Spinal cord (tissue), 10 donors: ENCODE data around the gene TCEAL1. TPM values are rescaled to one million over a fixed set of nuclear protein-coding genes. Genes with fewer than 3 reads are reported as not detected.
"Not testable (repeated sequence)": the region's sequence is repeated elsewhere in the genome, so short reads cannot be mapped to it uniquely, and the experiment has no call there.

Source experiments
- DNase-seq, 6 donors: peaks; one replicate each; pipeline versions ENCODE4 v3.0.0 to v3.0.0-alpha.2; 2013 to 2015; ENCODE audit warnings: low spot score in 6 of 6, low read depth in 4 of 6
- H3K27ac ChIP-seq: one replicate; pipeline ENCODE4 v1.5.1; 2013; ENCODE audit warnings: low read depth, low read length, control low read depth
- H3K27me3 ChIP-seq: one replicate; pipeline ENCODE4 v1.6.1; 2013; ENCODE audit warnings: low read length; ENCODE audit not compliant: control insufficient read depth, insufficient read depth
- H3K36me3 ChIP-seq: one replicate; pipeline ENCODE4 v1.6.1; 2013; ENCODE audit warnings: low read length; ENCODE audit not compliant: control insufficient read depth, insufficient read depth
- H3K4me1 ChIP-seq: one replicate; pipeline ENCODE4 v1.6.1; 2013; ENCODE audit warnings: low read length; ENCODE audit not compliant: control insufficient read depth, insufficient read depth
- H3K4me3 ChIP-seq: one replicate; pipeline ENCODE4 v1.5.1; 2013; ENCODE audit warnings: low read depth, low read length, control low read depth
- H3K9me3 ChIP-seq: one replicate; pipeline ENCODE4 v1.6.1; 2013; ENCODE audit warnings: low read length; ENCODE audit not compliant: control insufficient read depth, insufficient read depth
- WGBS: methylation state at CpG from one replicate; pipeline ENCODE4 v1.1.5; 2013; ENCODE audit warnings: missing lambda C conversion rate; ENCODE audit not compliant: insufficient coverage; 5-methylcytosine and 5-hydroxymethylcytosine counted together
- polyA plus RNA-seq, 2 donors: library from polyadenylated mRNA; unstranded; fragments of 120-200 nt; gene quantifications; one replicate each; pipeline ENCODE4 v1.2.1, GENCODE V29; 2013; ENCODE audit not compliant: insufficient read length in 2 of 2
- total RNA-seq, 2 donors: library from RNA; depleted of rRNA in 1 of 2; stranded (reverse); fragments of 120-200 nt in 1 of 2; fragments of >200 nt in 1 of 2; gene quantifications; one replicate each; pipeline versions ENCODE4 v1.2.3 to v1.2.4, GENCODE V29; 2013 to 2014
- donor health status: healthy.

TCEAL1 gene
- total and polyA plus RNA-seq, 4 donors: 35.6 to 58.7 (median 46.3) TPM

DNA sequence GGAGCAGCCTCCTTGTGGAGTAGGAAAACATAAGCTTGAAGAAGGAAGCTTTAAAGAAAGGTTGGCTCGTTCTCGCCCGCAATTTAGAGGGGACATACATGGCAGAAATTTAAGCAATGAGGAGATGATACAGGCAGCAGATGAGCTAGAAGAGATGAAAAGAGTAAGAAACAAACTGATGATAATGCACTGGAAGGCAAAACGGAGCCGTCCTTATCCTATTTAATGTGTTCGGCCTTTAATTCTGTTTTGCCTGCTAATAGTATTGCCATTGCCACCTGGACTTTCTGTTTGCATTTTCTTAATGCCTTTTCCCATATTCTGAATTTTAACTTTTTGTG is 1.4 kb downstream of the TCEAL1 start:
- WGBS: 40% methylated on average over 5 of the region's 6 CpGs

DNA sequence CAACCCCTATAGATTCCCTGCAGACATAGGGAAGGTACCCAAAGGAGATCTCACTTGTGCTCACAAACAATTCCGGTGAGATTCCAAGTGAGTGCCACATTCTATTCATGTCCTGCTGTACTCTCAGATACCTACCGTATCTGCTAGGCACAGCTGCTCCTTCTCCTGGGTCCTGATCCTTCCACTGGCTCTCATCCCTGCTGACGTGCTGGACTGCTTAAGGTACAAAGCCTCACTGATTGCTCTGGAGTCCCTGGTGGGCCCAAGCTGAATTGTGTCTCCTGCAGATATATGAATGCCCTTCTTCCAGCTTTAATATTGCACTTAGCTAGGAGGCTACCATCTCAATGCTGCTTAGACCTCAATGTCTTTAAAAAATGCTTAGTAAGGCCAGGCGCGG is 2.4 kb downstream of the TCEAL1 start:
- no peak for DNase-seq
- H3K9me3 ChIP-seq: no peaks in the 10 kb centered on the region
- no peak overlapping the region for H3K4me3 ChIP-seq
- H3K27ac ChIP-seq: no peak overlapping the region
- no peaks in the 10 kb centered on the region for H3K36me3 ChIP-seq
- no peaks in the 10 kb centered on the region for H3K4me1 ChIP-seq
- WGBS: 60% methylated on average over 5 of the region's 5 CpGs
- H3K27me3 ChIP-seq: peaks cover 8% of the 10 kb centered on the region

More for the DNA sequence above, 1.4 kb downstream of the TCEAL1 start:
- H3K4me1 ChIP-seq: peaks cover 3% of the 10 kb centered on the region
- no peaks in the 10 kb centered on the region for H3K9me3 ChIP-seq
- H3K27ac ChIP-seq: peak overlapping the region; percentile 93
- H3K36me3 ChIP-seq: no peaks in the 10 kb centered on the region
- peak overlapping the region; percentile 79 for H3K4me3 ChIP-seq
- H3K27me3 ChIP-seq: peaks cover 7% of the 10 kb centered on the region
- DNase-seq: no peak

DNA sequence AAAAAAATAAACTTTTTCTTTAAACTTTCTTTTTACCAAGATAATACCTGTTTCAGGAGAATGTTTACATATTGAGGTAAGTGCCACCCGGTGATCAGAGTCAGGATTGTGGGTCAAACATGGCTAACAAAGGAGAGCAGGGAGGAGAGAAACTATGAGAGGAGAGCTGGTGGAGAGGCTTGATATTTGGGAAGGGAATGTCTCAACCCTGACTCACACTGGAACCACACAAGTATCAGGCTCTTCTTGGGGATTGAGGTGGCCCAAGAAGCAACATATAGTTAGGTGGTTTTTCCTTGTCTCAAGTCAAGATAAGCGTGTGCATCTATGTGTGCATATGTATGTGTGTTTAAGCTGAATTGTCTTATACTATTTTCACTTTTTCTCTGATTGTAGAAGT is 6.7 kb downstream of the TCEAL1 start:
- 40% methylated on average over 1 of the region's 2 CpGs for WGBS
- no peak for DNase-seq
- Histone ChIP-seq H3K4me1 (no peaks in the 10 kb centered on the region), H3K27ac (no peak overlapping the region), H3K4me3 (no peak overlapping the region), H3K27me3 (peaks cover 5% of the 10 kb centered on the region), H3K9me3 (no peaks in the 10 kb centered on the region), H3K36me3 (no peaks in the 10 kb centered on the region)

DNA sequence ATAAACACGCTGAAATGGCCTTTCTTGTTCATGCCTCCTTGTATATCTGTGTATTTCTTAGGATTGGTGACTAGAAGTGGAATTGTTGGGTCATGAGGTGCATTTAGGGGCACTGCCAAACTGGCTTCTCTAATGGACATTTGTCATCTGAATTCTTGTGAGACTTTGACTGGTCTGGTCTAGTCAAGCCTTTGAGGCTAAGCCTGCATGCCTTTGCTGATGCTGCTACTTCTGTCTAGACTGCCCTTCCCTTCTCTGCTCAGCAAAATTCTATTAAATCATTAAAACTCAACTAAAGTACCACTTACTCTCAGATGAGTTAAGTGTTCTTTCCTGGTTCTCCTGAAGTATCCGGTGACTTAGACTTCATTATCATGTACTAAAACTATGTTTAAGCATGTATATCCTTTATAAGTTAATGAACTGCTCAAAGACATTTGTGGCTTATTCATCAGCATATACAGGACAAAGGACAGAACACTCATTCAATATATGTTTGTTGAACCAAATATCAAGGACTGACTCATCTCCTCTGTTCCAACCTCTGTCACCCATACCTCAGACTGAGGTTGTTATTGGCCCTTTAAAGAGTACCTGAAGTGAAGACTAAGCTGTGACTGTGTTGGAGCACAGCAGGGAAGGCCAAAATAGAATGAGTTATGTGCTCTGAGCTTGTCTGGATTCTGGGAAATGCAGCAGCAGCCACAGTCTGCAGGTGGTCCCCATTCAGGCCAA is 9.0 kb downstream of the TCEAL1 start:
- no peaks in the 10 kb centered on the region for H3K4me1 ChIP-seq
- DNase-seq: no peak
- H3K4me3 ChIP-seq: no peak overlapping the region
- no peaks in the 10 kb centered on the region for H3K36me3 ChIP-seq
- no CpG with 5 or more reads among the region's 2 CpGs for WGBS
- H3K27ac ChIP-seq: no peak overlapping the region
- no peaks in the 10 kb centered on the region for H3K9me3 ChIP-seq
- H3K27me3 ChIP-seq: peaks cover 6% of the 10 kb centered on the region

DNA sequence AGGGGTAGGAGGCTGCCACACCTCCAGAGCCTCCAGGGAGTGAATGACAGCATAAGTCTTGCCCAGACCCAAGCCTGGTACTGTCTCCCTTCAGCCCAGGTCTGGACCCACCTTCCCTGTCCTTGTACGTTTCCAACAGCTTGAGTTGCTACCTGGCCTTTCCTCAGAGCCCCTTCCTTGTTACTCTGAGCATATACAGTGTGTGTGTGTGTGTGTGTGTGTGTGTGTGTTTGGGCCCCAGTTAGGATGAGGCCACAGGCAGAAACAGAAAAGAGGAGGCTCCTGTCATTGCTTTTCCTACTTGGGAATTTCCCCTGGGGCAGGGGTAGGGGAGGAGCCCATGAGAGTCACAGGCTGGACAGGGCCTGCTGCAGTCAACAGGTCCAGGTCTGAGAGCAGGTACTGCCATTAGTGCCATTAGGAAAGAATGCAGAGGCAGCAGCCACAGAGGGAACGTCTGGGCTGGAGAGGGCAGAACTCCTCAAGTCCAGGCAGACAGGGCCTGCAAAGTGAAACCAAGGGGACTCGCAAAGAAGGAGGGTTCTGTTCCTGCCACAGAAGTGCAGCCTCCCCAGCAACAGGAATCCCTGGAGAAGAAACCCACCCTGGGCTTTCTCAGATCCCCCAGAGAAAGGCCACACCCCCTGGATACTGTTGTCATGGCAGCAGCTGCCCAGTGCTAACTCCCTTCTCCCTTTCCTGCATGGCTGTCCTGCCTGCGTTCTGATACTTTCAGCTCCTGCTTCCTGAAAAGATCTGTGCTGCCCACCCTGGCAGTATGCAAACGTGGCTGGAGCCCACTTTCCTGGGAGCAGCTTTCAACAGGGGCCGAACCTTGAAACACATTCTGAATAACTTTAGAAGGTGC is 9.9 kb downstream of the TCEAL1 start:
- not testable (repeated sequence) for H3K4me1 ChIP-seq, H3K36me3 ChIP-seq, H3K9me3 ChIP-seq, H3K27ac ChIP-seq, H3K27me3 ChIP-seq, H3K4me3 ChIP-seq
- WGBS: 20% methylated on average over 3 of the region's 6 CpGs
- DNase-seq: peak in 3 of 6 donors; percentile 18 to 70 (median 68)

DNA sequence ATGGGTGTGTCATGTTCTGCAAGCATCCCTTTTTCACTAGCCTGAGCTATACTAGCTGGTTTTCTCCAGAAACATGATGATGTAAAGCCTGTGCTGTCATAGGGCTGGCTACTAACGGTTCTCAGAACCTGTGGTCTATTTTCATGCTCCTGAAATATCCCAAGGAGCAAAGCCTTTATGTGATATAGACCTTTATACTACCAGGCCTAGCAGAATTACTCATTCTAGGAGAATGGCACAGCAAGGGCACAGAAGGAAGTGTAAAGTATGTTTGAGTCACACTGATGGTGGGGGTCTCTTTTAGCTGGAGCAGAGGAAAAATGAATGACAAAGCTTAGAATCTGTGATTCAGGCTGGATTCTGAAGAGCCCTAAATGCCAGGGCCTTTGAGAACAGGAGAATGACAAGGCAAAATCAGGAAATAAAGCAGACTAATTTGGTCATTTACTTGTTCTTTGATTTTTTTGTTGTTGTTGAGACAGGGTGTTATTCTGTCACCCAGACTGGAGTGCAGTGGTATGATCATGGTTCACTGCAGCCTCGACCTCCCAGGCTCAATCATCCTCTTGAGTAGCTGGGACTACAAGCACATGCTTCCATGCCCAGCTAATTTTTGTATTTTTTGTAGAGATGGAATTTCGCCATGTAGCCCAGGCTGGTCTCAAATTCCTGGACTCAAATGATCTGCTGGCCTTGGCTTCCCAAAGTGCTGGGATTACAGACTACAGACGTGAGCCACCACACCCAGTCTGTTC is 11.8 kb downstream of the TCEAL1 start:
- Histone ChIP-seq H3K4me3 (no peak overlapping the region), H3K27me3 (peaks cover 6% of the 10 kb centered on the region), H3K36me3 (no peaks in the 10 kb centered on the region), H3K9me3 (no peaks in the 10 kb centered on the region), H3K27ac (no peak overlapping the region), H3K4me1 (no peaks in the 10 kb centered on the region)
- WGBS: 67% methylated on average over 2 of the region's 4 CpGs
- no peak for DNase-seq

DNA sequence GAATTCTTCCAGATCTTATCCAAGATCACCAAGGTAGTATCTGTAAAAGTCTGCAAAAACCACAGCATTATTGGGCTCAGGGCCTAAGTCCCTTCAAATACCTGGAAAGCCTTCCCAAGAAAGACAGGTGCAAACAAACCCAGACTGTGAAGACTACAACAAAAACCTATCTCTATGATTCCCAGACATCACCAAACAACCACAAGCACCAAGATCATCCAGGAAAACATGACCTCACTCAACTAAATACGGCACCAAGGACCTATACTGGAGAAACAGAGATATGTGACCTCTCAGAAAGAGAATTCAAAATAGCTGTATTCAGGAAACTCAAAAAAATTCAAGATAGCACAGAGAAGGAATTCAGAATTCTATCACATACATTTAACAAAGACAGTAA is 15.3 kb downstream of the TCEAL1 start:
- no peak for DNase-seq
- no CpG with 5 or more reads among the region's 1 CpG for WGBS
- H3K27ac ChIP-seq: no peak overlapping the region
- H3K4me3 ChIP-seq: no peak overlapping the region
- no peaks in the 10 kb centered on the region for H3K4me1 ChIP-seq
- no peaks in the 10 kb centered on the region for H3K36me3 ChIP-seq
- H3K27me3 ChIP-seq: peaks cover 3% of the 10 kb centered on the region
- no peaks in the 10 kb centered on the region for H3K9me3 ChIP-seq

DNA sequence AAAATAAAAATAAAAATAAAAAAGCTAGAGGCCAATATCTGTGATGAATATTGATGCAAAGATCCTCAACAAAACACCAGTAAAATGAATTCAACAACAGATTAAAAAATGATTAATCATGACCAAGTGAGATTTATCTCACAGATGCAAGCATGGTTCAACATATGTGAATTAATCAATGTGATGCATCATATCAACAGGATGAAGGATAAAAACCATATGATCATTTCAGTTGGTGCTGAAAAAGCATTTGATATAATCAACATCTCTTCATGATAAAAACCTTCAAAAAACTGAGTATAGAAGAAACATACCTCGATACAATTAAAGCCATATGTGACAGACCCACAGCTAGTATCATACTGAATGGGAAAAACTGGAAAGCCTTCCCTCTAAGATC is 18.9 kb downstream of the TCEAL1 start:
- Histone ChIP-seq H3K4me3 (no peak overlapping the region), H3K36me3 (no peaks in the 10 kb centered on the region), H3K27me3 (no peaks in the 10 kb centered on the region), H3K27ac (no peak overlapping the region), H3K4me1 (no peaks in the 10 kb centered on the region), H3K9me3 (no peaks in the 10 kb centered on the region)
- no CpG with 5 or more reads among the region's 1 CpG for WGBS
- no peak for DNase-seq

DNA sequence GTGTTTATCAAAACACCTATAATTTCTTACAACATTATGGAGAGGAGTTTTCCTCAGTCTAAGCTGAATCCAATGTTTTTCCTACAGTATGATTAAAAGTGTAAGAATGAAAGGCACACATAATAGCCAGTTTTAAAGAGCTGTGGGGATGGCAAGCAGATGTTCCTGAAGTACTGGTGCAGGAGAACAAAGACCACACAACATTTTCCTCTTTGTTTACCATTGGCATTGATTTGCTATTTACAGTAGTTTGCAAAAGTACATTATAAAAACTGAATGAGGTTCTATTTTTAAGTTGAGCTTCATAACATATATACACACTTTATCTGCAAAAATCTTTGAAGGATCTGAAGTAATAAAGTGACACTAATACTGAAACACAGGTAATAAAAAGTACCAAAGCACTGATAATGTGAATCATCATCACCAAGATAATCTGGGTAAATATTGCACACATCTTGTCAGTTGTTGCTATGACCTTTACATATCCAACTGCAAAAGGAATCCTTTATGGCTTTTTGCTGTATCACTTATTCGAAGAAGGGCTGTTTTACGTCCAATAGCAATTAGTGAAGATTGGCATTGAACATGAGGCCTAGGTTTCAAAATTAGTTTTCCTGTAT is 22.5 kb downstream of the TCEAL1 start:
- H3K4me3 ChIP-seq: no peak overlapping the region
- no peak for DNase-seq
- H3K27ac ChIP-seq: no peak overlapping the region
- H3K27me3 ChIP-seq: no peaks in the 10 kb centered on the region
- no peaks in the 10 kb centered on the region for H3K9me3 ChIP-seq
- no CpG with 5 or more reads among the region's 2 CpGs for WGBS
- H3K36me3 ChIP-seq: no peaks in the 10 kb centered on the region
- H3K4me1 ChIP-seq: no peaks in the 10 kb centered on the region
